Stimulated activated naive CD8-positive, alpha-beta T cell treated with anti-CD3 and anti-CD28 coated beads, Interleukin-15, Interleukin-2, amounts not matched to agents 100 U/mL and 50 U/mL, for 24 hours (primary cell): ENCODE results near the gene ASB10.
A peak's percentile ranks its signal among the peaks of the same experiment; 100 is the strongest.

Experiments
- ATAC-seq: fragments of 150-1000 bp; cut with Tn5 transposase; one replicate; pipeline ENCODE4 v1.10.0; 2021
- DNase-seq: peaks from one replicate; pipeline ENCODE4 v3.0.0; 2021

ASB10 gene

DNA sequence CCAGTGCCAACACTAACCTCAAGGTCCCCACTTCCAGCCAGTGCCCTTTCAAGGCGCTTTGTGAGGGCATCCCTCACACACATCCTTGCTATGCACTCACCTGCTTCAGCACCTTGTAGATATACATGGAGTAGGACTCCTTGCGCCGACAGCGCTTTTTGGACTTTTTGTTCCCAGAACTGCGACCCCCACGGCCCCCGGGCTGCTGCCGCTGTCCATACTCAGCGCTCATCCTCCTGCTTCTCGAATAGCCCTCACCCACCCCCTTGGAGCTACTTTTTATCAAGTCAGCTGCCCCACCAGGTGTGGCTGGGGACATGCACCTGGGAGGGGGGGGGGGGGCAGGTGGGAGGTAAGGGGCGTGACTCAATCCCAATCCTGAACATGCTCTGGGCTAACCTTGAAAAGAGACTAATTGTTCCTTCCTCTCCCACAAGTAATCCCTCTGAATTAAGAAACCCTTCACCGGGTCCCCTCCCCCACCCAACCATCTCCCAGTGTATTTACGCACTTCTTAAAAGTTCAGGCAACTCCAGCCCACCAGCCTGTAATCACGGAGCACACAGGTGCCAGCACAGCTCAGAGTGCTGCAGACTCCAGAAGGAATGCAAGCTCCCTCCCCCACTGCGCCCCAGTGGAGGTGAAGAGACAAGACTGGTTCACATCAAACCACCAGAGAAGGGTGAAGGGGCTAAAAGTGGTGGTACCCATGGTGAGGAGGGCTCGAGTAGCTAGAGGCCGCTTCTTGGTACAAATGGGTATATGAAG, 23.2 kb upstream of the ASB10 start, which contains the start of gene H2BK1:
H2BK1 (minus strand) TSS at position 402 of the 768 bp plus-strand sequence; CDS start at position 232, 170 bp downstream.
- no peak for DNase-seq
- no peak for ATAC-seq

DNA sequence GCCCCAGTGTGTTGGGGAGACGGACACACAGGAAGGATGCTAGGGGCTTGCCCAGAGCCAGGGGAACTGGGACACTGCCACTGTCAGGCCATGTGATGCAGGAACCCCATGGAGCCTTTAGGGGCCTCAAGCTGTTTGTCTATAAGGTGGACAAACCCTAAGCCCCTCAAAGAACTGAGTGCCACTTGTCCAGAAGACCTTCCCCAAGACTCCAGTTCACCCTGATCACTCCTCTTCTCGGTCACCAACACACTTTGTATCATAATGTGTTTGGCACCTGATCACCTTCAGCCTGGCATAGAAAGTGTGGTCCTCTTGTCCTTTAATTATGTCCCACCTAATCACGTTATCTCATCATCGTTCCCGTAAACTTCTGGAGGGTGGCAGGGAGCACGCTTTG, 22.5 kb upstream of the ASB10 start:
- DNase-seq, result no peak
- ATAC-seq, result no peak

DNA sequence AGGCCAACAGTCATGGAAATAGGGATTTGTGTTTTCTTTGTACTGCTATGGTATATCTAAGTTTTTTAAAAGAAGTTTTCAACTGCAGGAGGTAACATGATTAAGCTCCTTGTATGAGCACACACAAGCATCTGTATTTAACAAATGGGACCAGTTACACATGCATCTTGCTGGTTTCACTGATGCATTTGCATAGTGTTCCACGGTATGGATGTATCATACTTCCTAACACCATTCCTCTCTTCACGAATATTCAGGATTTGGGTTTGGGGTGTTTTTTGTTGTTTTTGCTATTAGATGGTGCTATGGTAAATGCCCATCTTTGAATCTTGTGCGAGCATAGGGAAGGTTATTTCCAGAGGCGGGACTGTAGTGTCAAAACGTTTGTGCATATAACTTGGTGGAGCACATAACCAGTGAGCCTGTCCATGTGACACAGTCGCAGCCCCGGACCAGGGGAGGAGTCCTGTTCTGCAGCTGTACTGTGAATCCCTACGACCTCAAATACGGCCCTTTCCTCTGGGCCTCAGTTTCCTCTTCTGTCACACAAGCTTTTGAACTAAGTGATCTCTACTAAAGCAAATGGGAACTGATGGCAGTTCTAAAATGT, 21.3 kb upstream of the ASB10 start:
- ATAC-seq (no peak), DNase-seq (no peak)

DNA sequence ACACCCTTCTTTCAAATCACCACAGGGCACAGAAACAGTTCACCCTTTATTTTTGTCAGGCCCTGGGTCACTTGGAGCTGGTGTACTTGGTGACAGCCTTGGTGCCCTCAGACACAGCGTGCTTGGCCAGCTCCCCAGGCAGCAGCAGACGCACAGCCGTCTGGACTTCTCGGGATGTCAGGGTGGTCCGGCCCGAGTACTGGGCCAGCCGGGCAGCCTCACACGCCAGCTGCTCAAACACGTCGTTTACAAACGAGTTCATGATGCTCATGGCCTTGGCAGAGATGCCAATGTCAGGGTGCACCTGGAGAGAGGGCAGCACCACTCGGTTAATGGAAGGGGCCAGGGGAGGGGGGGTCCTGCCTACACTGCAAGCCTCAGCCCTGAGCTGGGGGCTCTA, 20.8 kb upstream of the ASB10 start:
- ATAC-seq (no peak), DNase-seq (no peak)

DNA sequence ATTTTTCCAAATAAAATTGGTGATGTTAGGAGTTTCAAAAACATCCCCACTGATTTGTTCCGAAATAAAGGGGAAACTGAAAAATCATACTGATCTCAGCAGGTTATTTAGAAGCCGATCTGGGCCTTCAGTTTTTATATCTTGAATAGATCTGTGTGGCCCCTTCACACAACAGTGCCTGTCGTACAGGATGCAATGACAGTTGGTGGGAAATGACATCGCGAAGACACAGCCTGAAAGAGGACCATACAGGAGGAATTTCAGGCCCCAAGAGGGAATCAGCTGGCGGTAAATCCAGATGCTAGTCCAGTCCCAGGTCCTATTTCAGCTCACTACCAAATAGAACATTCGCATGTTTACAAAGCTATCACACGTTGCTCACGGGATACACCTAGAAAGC, 20.3 kb upstream of the ASB10 start:
- no peak for DNase-seq
- no peak for ATAC-seq

DNA sequence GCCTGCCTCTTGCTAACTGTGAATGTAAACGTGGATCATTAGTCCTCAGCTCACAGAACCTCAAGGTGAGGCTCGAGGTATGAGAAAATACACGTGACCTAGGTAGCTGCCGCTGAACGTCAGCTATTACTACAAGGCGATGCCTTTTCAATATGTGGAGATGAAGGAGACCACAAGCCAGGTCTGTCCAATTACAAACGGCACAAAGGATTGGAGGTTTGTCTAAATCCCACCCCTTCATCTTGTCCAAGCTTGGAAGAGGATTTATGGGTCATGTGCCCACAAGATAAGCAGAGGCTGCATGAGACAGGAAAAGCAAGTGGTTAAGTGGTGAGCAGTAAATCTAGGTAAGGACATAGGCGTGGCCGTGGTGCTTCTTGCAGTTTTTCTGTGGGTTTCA, 19.9 kb upstream of the ASB10 start:
- DNase-seq (no peak), ATAC-seq (peak; percentile 16)

DNA sequence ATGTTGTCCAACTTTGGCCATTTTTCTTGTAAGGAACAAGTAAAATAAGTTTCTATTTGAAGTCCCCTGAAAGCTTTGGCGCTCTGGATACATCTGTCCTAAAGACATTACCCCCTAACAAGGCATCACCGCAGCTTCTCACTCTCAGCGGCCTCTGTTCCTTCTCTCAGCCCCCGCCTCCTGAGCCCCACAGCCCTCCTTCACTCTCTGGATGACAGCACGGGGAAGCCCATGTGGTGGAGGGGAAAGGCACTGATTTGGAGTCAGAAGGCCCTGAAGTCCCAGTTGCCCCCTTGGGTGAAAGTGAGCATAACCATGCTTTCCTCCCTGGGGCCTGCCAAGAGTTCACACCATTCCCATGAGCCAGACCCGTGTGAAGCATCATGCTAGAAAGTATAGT, 18.7 kb upstream of the ASB10 start:
- DNase-seq, result no peak
- ATAC-seq, result no peak

DNA sequence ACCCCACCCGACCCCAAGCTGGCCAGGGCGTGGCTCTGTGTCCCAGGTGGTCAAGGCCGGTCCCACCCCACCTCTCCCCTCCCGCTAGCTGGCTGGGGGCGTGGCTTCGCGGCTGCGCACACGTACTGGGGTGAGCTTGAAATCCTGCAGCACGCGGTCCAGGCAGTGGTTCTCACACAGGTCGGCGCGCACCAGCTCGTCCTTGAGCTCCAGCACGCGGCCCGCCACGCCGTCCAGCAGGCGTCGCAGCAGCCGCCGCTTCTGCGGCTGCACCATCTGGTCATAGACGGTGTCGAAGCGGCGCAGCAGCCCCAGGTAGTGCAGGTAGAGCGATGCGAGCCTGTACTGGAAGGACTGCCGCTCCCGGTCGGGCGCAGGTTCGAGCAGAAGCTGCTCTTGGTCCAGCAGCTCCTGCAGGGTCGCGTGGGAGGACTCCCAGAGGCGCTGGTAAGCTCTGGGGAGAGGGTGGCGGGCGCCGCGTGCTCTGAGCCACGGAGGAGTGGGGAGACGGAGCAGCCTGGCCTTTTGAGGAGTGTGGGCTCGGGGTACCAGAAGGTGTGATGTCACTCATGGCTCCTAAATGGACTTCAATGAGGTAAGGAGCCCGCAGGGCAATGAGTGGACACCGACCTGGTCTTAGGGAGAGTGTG, 17.5 kb upstream of the ASB10 start:
- ATAC-seq (no peak), DNase-seq (no peak)

DNA sequence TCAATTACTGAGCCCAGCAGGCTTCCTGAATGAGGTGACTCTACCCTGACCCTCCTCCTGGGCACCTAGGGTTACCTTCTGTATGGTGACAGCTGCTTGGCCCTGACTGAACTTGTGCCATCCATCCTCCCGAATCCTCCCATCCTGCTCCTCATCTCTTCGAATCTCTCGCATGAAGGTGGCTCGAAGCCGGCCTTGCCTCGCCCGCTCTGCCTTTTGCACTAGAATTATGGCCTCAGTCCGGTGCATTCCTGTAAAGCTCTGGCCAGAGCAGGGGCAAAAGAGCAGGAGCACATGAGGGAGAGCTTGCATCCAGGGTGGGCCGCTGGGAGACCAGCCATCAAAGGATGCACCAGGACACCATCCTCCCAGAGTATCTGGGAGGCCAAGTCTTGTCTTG, 15.8 kb upstream of the ASB10 start:
- ATAC-seq, result no peak
- DNase-seq, result no peak

DNA sequence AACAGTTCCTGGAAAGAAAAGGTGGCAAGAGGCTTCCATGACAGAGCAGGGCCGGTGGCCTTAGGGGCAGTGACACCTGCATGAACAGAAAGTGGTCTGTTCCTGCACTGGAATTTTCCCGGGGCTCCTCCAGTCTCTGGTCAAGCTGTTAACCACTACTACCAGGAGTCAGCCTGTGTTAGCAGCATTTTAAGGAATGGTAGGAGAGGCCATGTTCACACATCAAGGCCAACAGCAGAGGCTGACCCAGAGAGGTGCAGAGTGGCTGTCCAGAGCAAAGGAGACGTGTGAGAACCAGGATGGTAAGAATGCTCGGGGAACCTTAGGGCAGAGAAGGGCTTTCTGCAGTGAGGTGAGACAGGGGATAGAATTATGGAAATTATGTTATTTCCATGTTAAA, 14.7 kb upstream of the ASB10 start:
- ATAC-seq (no peak), DNase-seq (no peak)

DNA sequence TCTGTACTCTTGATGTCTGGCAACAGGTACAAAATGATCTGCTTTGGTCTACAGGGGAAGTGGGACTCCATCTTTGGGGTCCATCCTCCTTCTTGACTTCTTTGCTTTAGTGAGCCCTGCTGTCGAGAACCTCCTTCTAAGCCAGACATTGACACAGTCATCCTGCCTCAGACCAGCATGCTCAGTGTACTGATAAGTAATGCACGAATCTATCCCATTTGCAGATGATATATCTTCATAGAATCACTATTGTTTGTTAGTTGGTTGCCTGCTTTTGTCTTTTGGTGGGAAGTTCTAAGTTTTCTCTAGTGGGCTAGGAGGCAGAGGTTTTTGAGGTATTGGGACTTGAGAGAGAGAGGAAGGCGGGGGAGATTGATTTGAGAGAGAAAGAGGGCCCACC, 14.3 kb upstream of the ASB10 start:
- ATAC-seq (no peak), DNase-seq (no peak)

DNA sequence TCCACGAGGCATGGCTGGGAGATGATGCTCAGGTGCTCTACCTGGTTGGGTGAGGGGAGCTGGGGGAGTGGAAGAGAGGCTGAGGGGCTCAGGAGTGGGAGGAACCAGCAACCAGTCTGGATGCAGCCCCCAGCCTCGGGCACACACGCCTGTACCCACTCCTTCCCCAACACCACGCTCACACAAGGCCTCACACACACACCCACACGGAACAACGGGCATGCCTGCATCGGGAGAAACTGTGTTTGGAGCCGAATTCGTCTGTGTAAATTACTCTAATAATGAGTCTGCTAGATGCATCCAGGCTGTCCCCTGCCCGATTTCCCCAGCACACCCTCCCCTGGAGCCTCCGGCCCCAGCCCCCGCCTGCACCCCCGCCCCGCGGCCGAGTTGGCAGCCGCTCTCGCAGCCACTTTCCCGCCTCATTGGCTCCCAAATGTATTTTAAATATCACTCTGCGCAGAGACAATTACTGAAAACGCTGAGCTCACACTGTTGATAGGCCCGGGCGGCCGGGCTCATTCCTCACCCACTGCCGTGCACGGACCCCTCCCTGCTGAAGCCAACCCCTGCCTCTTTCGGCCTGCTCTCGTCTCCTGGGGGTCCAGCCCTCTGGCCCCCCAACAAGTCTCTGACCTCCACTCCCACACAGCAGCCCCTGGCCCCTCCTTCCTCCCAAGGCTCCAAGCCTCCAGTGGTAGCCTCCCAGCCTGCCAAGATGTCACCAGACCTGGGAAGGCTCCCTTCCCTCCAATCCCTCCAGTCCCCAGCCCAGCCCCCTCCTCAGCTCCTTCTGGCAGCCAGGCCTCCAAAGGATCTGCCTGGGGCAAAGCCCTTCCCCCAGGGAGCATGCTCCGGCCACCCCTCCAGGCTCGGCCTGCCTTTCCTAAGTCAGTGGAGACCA, 12.1 kb upstream of the ASB10 start:
- ATAC-seq (no peak), DNase-seq (no peak)

DNA sequence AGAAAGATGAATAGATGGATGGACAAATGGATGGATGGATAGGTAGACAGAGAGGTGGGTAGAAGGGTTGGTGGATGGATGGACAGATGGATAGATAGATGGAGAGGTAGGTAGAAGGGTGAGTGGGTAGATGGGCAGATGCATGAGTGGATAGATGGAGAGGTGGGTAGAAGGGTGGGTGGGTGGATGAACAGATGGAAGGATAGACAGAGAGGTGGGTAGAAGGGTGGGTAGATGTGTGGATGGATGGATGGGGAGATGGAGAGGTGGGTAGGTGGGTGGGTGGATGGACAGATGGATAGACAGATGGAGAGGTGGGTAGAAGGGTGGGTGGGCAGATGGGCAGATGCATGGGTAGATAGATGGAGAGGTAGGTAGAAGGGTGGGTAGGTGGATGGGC, 10.9 kb upstream of the ASB10 start:
- ATAC-seq (no peak), DNase-seq (no peak)

DNA sequence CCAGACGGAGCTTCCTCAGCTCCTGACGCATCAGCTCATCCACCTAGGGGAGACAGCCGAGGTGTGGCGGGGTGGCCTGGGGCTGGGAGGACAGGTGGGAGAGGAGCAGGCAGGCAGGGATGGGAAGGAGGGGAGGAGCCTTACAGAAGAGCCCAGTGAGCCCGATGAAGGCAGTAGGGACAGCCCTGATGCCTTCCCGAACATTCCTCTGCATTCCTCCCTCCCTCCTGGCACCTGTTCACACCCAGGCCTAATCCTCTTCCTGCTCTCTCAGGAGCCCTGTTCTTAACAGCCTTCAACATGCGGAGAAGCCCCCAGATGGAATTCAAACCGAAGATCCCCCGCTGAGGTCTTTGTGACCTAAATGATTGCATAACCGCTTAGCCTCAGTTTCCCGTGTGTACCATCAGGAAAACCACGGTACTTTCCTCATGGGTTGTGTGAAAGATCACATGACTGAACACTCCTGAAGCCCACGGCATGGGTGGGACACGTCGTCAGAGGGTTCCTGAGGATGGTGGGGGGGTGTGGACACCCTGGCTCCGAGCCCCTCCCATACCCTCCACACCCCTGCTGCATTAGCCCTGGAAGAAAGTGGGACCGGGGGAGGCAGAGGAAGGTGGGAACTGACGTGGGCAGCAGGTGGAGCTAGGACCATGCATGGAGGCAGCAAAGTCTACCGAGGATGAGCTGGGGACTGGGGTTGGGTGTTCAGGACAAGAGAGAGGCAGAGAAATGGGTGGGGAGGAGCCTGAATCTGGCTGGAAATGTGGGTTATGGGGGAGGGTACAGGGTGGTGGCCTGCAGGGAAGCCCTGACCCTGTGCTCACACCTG, 8.8 kb upstream of the ASB10 start:
- DNase-seq, result no peak
- no peak for ATAC-seq

DNA sequence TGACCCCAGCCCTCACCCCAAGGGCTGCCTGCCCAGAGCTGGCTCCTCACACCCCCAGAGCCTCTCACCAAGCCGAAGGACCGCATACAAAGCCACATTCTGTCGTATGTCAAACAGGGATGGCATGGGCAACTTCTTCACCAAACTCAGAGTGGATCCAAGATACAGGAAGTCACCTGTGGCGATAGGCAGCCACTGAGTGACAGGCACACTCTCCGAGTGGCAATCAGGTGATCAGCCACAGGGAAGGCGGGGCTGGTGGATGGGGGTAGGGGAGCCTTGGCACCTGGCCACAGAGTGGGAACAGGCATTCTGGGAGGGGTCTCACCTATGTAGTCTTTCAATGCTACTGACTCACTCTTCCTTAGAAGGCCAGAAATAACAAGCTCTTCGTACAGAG, 7.1 kb upstream of the ASB10 start:
- ATAC-seq, result no peak
- no peak for DNase-seq

DNA sequence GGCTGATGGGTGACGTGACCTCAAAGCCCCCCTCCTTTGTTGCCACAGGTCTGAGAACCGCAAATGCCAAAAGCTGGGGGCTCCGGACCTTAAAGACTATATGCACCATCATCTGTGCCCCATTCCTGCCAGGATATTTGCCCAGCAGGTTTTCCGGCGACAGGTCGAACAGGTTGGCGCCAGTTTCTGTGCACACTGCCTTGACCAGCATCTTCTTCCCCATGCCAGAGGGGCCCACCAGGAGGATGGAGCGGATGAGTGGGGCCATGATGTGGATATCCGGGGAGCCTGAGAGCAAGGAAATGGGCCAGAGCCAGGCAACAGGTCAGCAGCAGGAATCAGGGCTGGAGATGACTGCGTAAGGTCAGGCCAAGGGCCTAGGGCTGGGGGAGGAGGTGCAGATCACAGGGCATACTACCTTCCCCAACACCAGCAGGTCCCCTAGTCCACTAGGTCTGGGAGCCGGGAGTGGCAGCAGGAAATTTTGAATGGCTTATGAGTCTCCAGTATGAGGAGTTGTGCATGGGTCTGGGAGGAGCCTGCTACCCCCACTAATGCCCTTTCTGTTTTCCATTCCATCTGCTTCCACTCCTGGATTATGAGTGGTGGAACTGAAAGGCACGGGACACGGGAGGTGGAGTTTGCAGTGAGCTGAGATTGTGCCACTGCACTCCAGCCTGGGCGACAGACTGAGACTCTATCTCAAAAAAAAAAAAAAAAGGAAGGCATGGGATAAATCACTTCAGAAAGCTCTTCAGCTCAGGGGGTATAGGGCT, 6.3 kb upstream of the ASB10 start:
- no peak for DNase-seq
- ATAC-seq, result no peak

DNA sequence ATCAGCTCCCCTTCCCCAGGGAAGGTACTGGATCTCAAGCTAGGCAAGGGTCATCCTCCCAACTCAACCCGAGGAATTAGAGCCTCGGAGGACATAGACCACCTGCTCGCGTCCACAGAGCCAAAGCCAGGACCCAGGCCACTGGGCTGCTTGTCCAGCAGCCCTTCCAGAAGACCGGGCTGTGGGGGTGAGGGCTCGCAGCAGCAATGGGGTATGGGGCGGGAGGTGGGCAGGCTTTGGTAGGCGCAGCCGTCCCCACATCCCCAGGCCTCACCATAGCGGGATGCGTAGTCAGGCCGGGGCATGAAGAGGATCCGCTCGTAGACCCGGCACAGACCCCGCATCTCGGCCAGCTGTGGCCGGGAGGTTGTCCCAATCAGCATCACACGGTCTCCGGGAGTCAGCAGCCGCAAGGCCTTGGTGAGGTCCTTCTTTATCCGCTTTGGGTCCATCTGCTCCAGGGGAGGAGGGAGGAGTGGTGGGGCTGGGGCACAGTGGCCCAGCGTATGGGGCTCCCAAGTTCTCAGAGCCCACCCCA, 5.0 kb upstream of the ASB10 start:
- ATAC-seq, result no peak
- no peak for DNase-seq

DNA sequence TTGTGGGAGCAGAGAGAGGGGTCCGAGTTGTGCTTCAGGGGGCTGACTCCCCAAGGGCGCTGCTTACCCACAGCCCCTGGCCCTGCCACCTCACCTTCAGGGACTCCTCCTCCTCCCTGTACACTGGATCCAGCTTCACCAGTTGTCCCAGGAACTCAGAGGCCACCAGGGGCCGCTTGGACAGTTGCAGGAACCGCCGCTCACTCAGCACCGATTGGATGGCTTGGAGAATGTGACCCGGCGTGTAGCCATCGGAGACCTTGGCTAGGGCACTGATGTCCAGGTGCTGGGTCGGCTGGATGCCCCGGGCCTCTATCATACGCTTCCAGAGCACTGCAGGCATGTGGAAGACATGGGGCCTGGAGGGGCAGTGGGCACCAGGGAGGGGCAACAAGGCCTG, 4.5 kb upstream of the ASB10 start:
- DNase-seq (no peak), ATAC-seq (no peak)

DNA sequence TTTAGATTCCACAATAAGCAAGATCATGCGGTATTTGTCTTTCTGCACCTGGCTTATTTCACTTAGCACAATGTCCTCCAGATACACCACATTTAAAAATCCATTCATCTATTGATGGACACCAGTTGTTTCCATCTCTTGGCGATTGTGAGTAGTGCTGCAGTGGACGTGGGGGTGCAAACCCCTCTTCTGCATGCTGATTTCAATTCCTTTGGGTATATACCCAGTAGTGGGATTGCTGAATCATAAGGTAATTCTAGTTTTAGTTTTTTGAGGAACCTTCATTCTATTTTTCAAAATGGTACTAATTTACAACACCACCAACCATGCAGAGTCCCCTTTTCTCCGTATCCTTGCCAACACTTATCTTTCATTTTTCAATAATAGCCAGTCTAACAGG, 2.0 kb upstream of the ASB10 start:
- DNase-seq, result no peak
- ATAC-seq, result no peak

DNA sequence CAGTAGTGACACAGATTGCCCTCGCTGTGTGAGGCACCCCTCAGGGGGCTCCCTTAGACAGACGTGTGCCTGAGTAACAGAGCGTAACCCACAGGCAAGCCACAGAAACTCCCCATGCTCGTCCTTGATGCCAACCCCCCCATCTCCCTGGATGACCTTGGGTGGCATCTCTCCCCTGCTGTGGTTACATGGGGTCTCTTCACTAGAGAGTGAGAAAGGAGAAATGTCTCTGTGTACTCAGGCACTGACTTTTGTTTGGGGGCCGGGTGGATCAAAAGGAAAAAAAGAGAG, 1.1 kb upstream of the ASB10 start:
- no peak for DNase-seq
- no peak for ATAC-seq
